ENCODE data around the gene U2AF1L4.
"Not testable (repeated sequence)": the region's sequence is repeated elsewhere in the genome, so short reads cannot be mapped to it uniquely, and the experiment has no call there.

U2AF1L4 gene

DNA sequence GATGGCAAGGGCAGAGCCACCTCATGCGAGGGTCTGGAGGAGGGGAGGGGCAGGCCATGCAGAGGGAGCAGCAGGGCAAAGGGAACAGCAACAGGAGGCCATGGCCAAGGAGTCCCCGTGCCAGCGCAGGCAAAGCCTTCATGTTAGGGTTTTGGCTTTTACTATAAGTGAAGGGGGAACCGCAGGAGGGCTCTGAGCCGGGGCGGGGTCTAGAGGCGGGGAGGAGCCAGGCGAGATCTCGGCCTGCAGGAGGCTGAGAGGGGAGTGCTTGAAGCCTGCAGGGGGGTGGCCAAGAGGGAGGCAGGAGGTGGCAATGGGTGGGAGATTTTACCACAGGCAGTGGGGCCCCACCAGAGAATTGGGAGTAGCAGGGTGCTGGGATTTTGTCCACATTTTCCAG, 36.4 kb upstream of the U2AF1L4 start:
- no peak for FAIRE-seq

DNA sequence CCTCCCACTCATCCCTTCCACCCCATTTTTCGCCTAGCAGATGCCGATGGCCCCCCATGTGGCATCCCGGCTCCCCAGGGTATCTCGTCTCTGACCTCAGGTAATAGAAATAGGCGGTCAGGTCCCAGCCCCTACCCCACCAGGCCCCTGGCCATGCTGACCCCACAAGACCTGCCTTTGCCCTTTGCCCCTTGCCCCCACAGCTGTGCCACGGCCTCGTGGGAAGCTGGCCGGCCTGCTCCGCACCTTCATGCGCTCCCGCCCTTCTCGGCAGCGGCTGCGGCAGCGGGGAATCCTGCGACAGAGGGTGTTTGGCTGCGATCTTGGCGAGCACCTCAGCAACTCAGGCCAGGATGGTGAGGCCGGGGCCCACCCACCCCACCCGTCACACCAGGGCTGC, 35.5 kb upstream of the U2AF1L4 start:
- no peak for FAIRE-seq
- no peak for DNase-seq (ENCODE audit: extremely low spot score, insufficient read length, low read depth)

More for the DNA sequence above, 36.4 kb upstream of the U2AF1L4 start:
- no peak for DNase-seq (ENCODE audit: extremely low spot score, insufficient read length, low read depth)

DNA sequence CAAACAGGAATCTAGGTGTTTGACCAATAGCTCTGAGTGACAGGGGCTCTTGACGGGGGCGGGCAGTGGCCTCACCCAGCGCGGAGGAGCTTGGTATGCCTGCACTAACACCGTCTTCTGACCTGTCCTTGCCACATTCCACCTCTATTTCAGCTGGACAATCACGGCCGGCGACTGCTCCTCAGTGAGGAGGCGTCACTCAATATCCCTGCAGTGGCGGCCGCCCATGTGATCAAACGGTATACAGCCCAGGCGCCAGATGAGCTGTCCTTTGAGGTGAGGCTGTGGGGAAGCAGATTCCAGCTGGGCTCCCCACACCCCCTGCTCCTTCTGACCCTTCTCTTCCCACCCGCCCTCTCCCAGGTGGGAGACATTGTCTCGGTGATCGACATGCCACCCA, 34.8 kb upstream of the U2AF1L4 start:
- FAIRE-seq (no peak), DNase-seq (ENCODE audit: extremely low spot score, insufficient read length, low read depth) (no peak)

- DNase-seq (ENCODE audit: extremely low spot score, insufficient read length, low read depth) (no peak), FAIRE-seq (no peak)
Measured at GRCh38 chr19:35779033-35779432, 33.8 kb upstream of the U2AF1L4 start.

DNA sequence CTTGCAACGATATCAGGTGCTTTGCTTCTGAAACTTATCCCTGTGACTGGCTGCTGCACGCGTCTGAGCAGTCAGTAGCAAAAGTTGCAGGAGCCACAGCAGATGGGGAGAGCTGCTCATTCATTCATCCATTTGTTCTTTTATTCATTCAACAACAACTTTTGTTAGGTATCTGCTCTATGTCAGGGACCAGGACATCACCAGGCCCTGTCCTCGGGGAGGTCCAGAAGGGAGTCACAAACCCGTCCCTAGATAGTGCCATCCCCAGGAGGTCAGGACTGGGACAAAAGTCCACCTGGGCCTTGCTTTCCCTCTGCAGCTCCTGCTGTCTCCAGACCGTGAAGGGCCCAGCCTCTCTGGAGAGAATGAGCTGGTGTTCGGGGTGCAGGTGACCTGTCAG, 32.7 kb upstream of the U2AF1L4 start:
- DNase-seq (ENCODE audit: extremely low spot score, insufficient read length, low read depth) (no peak), FAIRE-seq (no peak)

DNA sequence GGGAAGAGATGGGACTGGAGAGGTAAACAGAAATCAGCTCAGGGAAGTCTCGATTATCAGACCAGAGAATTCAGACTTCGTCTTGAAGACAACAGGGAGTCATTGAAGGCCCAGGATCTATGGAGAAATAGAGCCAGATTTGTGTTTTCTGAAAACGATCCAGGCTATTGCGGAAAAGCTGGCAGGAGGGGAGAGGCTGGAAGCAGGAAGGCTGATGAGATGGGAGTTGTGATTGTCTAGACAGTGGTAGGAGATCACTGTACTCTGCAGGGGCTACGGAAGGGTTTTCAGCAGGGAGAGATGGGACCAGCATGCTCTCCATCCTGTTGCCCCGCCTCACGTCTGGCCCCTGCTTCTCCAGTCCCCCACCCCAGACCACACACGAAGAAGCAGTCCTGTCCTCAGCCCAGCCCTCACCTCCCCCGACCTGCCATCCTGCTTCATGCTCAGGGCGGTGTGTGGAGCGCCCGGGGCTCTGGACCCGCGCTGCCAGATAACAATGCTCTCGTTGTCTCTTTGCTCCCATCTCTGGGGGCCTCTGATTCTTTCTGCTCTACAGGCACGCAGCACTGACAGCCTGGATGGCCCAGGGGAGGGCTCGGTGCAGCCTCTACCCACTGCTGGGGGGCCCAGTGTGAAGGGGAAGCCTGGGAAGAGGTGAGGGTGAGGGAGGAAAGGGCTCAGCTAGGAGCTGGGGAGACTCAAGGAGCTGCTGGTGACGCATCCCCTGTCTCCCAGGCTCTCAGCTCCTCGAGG, 32.0 kb upstream of the U2AF1L4 start:
- DNase-seq (ENCODE audit: extremely low spot score, insufficient read length, low read depth) (no peak), FAIRE-seq (no peak)

GRCh38 chr19:35776102-35776788, 31.0 kb upstream of the U2AF1L4 start:
- FAIRE-seq = no peak

DNA sequence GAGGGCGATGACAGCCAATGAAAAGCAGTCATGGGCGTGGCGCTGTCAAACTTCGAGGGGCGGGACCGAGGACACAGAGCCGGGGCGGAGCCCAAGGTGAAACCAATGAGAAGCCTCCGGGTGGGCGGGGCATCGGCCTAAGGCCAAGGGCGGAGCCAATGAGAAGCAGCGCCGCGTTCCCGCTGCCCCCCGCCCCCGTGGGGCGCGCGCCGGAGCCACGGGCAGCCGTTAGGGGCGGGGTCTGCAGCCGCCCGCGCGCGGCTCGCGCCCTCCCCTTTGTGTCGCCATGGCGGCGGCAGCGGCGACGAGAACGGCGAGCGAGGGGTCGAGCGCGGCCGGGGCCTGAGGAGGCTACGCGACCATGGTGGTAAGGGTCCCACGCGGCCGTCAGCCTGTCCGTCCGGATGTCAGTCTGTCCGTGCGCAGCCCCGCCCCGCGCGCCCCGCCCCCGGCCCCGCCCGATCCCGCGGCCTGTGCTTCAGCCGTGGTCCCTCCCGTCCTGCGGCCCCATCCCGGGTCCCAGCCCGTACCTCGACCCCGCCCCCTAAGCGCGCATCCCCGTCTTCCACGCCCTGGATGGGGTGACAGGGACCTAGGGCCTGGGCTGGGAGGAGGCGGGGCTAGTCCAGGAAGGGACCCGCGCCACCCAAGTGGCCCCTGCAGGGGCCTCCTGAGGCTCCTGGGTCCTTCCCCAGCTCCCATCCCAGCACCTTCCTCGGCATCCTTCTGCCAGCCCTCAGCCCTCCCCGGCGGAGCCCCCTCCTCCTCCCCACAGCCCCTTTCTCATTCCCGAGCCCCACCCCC, 30.3 kb upstream of the U2AF1L4 start, which contains the start of gene ARHGAP33:
Gene ARHGAP33 (plus strand): TSS at position 267 of the 804 bp plus-strand sequence. CDS start 95 bp downstream, at position 362.
- DNase-seq (ENCODE audit: extremely low spot score, insufficient read length, low read depth) (peak; percentile 97), FAIRE-seq (peak; percentile 99)

More at GRCh38 chr19:35776102-35776788, 31.0 kb upstream of the U2AF1L4 start:
- DNase-seq (ENCODE audit: extremely low spot score, insufficient read length, low read depth) = no peak

- FAIRE-seq (no peak), DNase-seq (ENCODE audit: extremely low spot score, insufficient read length, low read depth) (no peak)
Measured at GRCh38 chr19:35775046-35775297, 29.8 kb upstream of the U2AF1L4 start.

DNA sequence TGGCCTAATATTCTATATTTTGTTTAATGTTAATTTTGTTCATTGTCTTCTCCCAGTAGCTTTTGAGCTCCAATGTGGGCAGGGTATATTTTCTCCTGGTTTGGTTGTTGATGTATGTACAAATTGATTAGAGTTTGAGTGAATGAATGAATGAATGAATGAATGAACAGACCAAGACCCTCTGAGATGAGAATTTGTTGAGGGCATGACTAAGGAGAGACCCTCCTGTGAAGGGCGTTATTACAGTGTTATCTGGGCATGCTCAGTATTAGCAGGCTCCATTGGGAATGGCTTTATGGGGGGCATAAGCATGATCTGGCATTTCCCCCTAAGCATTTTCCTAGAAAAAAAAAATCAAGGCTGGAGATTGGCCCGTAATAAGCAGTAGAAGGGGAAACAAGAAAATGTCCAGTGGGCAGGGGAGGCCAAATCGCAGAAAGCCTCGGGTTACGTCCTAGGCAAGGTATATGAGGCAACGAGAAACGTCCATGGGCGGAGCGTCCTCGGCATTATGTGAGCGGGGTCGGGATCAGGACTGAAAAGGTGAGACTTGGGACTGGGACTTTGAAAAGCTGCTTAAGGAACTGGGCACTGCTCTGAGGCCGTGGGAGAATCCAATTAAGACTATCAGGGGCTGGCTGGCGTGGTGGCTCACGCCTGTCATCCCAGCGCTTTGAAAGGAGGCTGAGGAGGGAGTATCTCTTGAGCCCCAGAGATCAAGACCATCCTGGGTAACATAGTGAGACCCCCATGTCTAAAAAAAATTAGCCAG, 29.2 kb upstream of the U2AF1L4 start:
- DNase-seq (ENCODE audit: extremely low spot score, insufficient read length, low read depth) = no peak
- no peak for FAIRE-seq

GRCh38 chr19:35773020-35773806, 28.0 kb upstream of the U2AF1L4 start:
- no peak for FAIRE-seq
- DNase-seq (ENCODE audit: extremely low spot score, insufficient read length, low read depth) = no peak

- FAIRE-seq; DNase-seq (ENCODE audit: extremely low spot score, insufficient read length, low read depth): not testable (repeated sequence)
Measured at GRCh38 chr19:35772362-35772761, 27.1 kb upstream of the U2AF1L4 start.

DNA sequence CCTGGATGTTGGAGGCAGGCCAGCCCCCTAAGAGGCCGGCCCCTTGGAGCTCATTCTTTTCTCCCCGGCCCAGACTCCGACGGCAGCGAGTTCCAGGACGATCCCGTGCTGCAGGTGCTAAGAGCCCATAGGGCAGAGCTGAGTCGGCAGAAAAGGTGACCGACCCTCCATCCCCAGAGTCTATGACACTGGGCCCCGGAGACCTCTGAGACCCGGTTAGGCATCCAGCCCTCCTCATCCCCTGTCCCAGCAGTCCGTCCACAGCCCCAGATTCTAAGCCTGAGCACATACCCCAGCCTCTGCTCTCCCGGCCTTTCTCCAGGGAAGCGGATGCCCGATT, 22.8 kb upstream of the U2AF1L4 start:
- DNase-seq (ENCODE audit: extremely low spot score, insufficient read length, low read depth) (no peak), FAIRE-seq (no peak)

GRCh38 chr19:35767288-35768081, 22.3 kb upstream of the U2AF1L4 start:
- no peak for DNase-seq (ENCODE audit: extremely low spot score, insufficient read length, low read depth)
- FAIRE-seq = no peak

GRCh38 chr19:35766571-35767104, 21.4 kb upstream of the U2AF1L4 start:
- DNase-seq (ENCODE audit: extremely low spot score, insufficient read length, low read depth) (no peak), FAIRE-seq (no peak)

- DNase-seq (ENCODE audit: extremely low spot score, insufficient read length, low read depth) (no peak), FAIRE-seq (no peak)
Measured at GRCh38 chr19:35764432-35765315, 19.5 kb upstream of the U2AF1L4 start.

- no peak for FAIRE-seq
- DNase-seq (ENCODE audit: extremely low spot score, insufficient read length, low read depth) = no peak
Measured at GRCh38 chr19:35760711-35761349, 15.6 kb upstream of the U2AF1L4 start.

Data from GM18507 (cell line).